ENCODE data around the gene SEMA3C. TPM values are rescaled to one million over a fixed set of nuclear protein-coding genes. Genes with fewer than 3 reads are reported as not detected.

SEMA3C gene
- total RNA-seq, 1 donor from 2014 or later, result 0.26 TPM

DNA sequence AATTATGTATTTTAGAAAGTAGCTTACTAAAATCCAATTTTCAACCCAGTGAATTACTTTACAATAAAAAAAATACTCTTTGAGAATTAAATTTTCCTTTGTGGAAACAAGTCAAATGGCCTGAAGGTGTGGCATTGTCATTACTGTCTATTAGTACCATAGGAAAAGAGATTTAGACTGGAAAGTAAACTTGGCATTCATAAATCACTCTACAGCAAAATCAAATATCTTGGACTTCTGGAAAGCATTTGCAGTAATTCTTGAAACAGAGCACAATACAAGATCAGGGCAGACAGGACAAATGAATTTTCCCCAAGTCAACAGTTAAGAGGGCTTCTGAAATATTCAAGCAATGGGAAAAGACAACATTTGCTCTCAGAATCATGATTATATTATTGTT is 28.0 kb upstream of the SEMA3C start:
- DNase-seq (ENCODE audit: low spot score), result no peak
- H3K9me3 Mint-ChIP-seq (ENCODE audit: unreplicated experiment), result no peaks in the 10 kb centered on the region
- H3K27ac Mint-ChIP-seq (ENCODE audit: unreplicated experiment), result no peak overlapping the region
- H3K27me3 Mint-ChIP-seq (ENCODE audit: unreplicated experiment), result no peaks in the 10 kb centered on the region
- H3K4me3 Mint-ChIP-seq (ENCODE audit: unreplicated experiment), result no peak overlapping the region
- H3K4me1 Mint-ChIP-seq (ENCODE audit: unreplicated experiment), result no peaks in the 10 kb centered on the region
- H3K36me3 Mint-ChIP-seq (ENCODE audit: low read depth, unreplicated experiment), result no peaks in the 10 kb centered on the region
- TF ChIP-seq, protein P1, sequence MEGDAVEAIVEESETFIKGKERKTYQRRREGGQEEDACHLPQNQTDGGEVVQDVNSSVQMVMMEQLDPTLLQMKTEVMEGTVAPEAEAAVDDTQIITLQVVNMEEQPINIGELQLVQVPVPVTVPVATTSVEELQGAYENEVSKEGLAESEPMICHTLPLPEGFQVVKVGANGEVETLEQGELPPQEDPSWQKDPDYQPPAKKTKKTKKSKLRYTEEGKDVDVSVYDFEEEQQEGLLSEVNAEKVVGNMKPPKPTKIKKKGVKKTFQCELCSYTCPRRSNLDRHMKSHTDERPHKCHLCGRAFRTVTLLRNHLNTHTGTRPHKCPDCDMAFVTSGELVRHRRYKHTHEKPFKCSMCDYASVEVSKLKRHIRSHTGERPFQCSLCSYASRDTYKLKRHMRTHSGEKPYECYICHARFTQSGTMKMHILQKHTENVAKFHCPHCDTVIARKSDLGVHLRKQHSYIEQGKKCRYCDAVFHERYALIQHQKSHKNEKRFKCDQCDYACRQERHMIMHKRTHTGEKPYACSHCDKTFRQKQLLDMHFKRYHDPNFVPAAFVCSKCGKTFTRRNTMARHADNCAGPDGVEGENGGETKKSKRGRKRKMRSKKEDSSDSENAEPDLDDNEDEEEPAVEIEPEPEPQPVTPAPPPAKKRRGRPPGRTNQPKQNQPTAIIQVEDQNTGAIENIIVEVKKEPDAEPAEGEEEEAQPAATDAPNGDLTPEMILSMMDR (IDR thresholded peaks at IDR 0.05; ENCODE audit: unreplicated experiment), result no peak

DNA sequence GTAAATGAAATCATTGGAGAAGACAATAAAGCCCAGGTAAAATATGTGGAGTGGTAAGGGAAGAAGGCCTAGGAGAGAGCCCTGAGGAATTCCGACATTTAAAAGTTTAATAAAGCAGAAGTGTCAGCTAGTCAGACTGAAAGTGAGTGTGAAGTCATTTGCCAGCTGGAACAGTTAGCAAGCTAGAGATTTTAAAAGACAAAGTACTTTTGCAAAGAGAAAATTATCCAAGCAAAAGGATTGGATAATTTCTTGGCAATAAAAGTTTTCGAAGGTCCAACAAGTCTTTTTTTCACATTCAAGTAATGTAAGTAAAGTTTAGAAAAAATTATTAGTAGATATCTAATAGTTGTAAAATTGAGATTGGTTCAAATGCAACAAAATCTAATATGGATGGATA is 27.1 kb upstream of the SEMA3C start:
- no peak for DNase-seq (ENCODE audit: low spot score)
- Mint-ChIP-seq H3K27me3 (ENCODE audit: unreplicated experiment) (no peaks in the 10 kb centered on the region), H3K36me3 (ENCODE audit: low read depth, unreplicated experiment) (no peaks in the 10 kb centered on the region), H3K4me3 (ENCODE audit: unreplicated experiment) (no peak overlapping the region), H3K27ac (ENCODE audit: unreplicated experiment) (no peak overlapping the region), H3K4me1 (ENCODE audit: unreplicated experiment) (no peaks in the 10 kb centered on the region), H3K9me3 (ENCODE audit: unreplicated experiment) (no peaks in the 10 kb centered on the region)
- TF ChIP-seq, protein P1 (IDR thresholded peaks at IDR 0.05; ENCODE audit: unreplicated experiment), result no peak

DNA sequence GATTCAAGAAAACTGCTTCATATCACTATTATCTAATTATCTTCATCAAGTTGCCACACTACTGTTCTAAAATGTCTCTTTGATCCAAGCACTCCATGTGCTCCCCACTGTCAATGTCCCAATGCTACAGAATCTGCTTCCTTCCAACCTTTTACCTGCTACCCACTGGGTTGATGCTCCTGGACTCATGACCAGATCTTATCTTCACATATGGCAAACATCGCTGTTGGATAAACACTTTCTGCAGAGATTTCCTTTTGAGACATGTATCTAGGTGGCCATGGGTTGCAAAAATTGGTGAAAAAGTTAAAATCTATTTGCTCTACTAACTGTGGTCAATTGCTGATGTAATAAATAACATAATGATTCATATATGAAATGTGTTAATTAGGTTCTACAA is 24.5 kb upstream of the SEMA3C start:
- H3K4me3 Mint-ChIP-seq (ENCODE audit: unreplicated experiment), result no peak overlapping the region
- H3K9me3 Mint-ChIP-seq (ENCODE audit: unreplicated experiment), result no peaks in the 10 kb centered on the region
- H3K4me1 Mint-ChIP-seq (ENCODE audit: unreplicated experiment), result no peaks in the 10 kb centered on the region
- H3K27me3 Mint-ChIP-seq (ENCODE audit: unreplicated experiment), result no peaks in the 10 kb centered on the region
- TF ChIP-seq, protein P1 (IDR thresholded peaks at IDR 0.05; ENCODE audit: unreplicated experiment), result no peak
- DNase-seq (ENCODE audit: low spot score), result no peak
- H3K36me3 Mint-ChIP-seq (ENCODE audit: low read depth, unreplicated experiment), result no peaks in the 10 kb centered on the region
- H3K27ac Mint-ChIP-seq (ENCODE audit: unreplicated experiment), result no peak overlapping the region

DNA sequence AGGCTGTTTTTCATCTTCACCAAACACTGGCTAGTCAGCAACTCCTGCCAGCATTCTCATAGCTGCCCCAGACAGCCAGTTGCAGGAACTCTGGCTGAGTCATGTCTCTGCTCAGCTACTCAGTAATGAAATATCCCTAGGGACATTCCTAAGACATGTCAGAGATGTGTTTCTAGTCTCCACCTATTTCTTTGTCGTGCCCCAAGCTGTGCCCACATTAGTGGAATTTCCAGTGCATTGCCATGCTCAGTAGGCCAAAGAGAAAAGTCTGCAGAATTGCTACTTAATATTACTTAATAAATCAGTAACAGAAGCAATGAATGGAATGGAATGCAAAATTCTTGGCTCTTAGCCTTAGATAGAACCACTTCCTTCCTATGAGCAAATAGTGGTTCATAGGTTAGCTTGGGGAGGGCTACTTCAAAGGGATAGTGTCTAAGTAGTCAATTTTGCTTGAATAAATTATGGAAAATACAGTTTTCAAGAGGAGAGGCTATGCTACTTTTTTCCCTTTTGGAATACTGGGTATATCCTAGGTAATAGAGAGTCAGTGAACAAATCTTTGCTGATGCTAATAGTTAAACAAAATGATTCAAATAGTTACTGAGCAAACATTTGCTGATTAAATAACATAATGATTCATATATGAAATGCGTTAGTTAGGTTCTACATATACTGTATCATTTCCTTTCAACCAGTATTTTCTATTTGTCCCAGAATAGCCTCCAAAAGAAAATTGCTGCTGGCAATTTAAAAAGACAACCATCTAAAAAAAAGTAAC is 23.6 kb upstream of the SEMA3C start:
- Mint-ChIP-seq H3K9me3 (ENCODE audit: unreplicated experiment) (no peaks in the 10 kb centered on the region), H3K36me3 (ENCODE audit: low read depth, unreplicated experiment) (no peaks in the 10 kb centered on the region), H3K27me3 (ENCODE audit: unreplicated experiment) (no peaks in the 10 kb centered on the region), H3K27ac (ENCODE audit: unreplicated experiment) (no peak overlapping the region), H3K4me3 (ENCODE audit: unreplicated experiment) (no peak overlapping the region), H3K4me1 (ENCODE audit: unreplicated experiment) (no peaks in the 10 kb centered on the region)
- no peak for DNase-seq (ENCODE audit: low spot score)
- TF ChIP-seq, protein P1 (IDR thresholded peaks at IDR 0.05; ENCODE audit: unreplicated experiment), result no peak

DNA sequence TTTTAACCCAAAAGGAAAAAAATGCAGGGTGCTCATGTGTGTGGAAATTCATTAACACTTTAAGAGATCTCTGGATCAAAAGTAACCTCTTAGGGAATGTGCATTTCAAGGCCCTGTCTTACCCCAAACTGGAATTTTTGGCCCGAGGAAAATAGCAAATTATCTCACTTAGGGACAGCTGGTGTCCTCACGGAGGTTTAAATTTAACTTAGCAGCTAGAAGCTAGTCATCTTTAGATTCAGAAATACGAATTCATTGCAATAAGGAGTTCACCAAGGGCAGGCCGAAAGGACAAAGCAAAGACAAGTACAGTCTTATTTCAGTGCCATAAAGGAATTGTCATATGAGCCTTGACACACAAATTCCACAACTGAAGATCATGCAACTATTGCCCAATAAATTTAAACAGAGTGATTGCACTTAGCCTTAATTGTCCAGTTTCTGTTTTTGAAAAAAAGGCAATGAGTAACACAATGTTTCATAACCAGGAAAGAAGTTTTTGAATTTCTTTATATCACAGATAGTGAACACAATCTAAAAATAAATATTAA is 22.4 kb upstream of the SEMA3C start:
- H3K27ac Mint-ChIP-seq (ENCODE audit: unreplicated experiment), result no peak overlapping the region
- H3K9me3 Mint-ChIP-seq (ENCODE audit: unreplicated experiment), result no peaks in the 10 kb centered on the region
- H3K4me3 Mint-ChIP-seq (ENCODE audit: unreplicated experiment), result no peak overlapping the region
- H3K27me3 Mint-ChIP-seq (ENCODE audit: unreplicated experiment), result no peaks in the 10 kb centered on the region
- TF ChIP-seq, protein P1 (IDR thresholded peaks at IDR 0.05; ENCODE audit: unreplicated experiment), result no peak
- H3K4me1 Mint-ChIP-seq (ENCODE audit: unreplicated experiment), result no peaks in the 10 kb centered on the region
- no peak for DNase-seq (ENCODE audit: low spot score)
- no peaks in the 10 kb centered on the region for H3K36me3 Mint-ChIP-seq (ENCODE audit: low read depth, unreplicated experiment)
